Fibroblast of the aortic adventitia (primary cell): Measurements from ENCODE around the gene NKD2. TPM values are rescaled to one million over a fixed set of nuclear protein-coding genes. Genes with fewer than 3 reads are reported as not detected.

Experiments
- DNase-seq: peaks from one replicate; pipeline ENCODE4 v3.0.0-alpha.2; 2010; ENCODE audit warnings: low read depth
- H3K4me3 ChIP-seq: 2 replicates; pipeline ENCODE4 v1.5.1; 2011; ENCODE audit warnings: low read depth, mild to moderate bottlenecking, control low read depth, low read length, moderate library complexity
- CTCF ChIP-seq: IDR thresholded peaks from 2 replicates; pipeline ENCODE4 v1.5.1; 2011; ENCODE audit warnings: mild to moderate bottlenecking, low read length, control low read depth, inconsistent platforms; ENCODE audit not compliant: insufficient read depth
- total RNA-seq: library from RNA; depleted of rRNA; stranded (reverse); fragments of >200 nt; gene quantifications from 2 replicates; pipeline ENCODE4 v1.2.3, GENCODE V29; 2012; ENCODE audit warnings: low replicate concordance

The NKD2 gene
- total RNA-seq, 1 donor, result 0.81 TPM

GRCh38 chr5:1032551-1033027, 24.0 kb downstream of the NKD2 start:
- TF ChIP-seq CTCF, result no peak
- DNase-seq, result no peak
- H3K4me3 ChIP-seq, result no peak overlapping the region

GRCh38 chr5:1033178-1033577, 24.6 kb downstream of the NKD2 start:
- H3K4me3 ChIP-seq, result no peak overlapping the region
- no peak for TF ChIP-seq CTCF
- no peak for DNase-seq

GRCh38 chr5:1033606-1034420, 25.2 kb downstream of the NKD2 start:
- no peak for TF ChIP-seq CTCF
- no peak for DNase-seq
- no peak overlapping the region for H3K4me3 ChIP-seq

GRCh38 chr5:1034421-1034905, 25.9 kb downstream of the NKD2 start:
- no peak for DNase-seq
- H3K4me3 ChIP-seq, result no peak overlapping the region
- no peak for TF ChIP-seq CTCF

GRCh38 chr5:1034986-1035385, 26.4 kb downstream of the NKD2 start:
- no peak for TF ChIP-seq CTCF
- DNase-seq, result no peak
- H3K4me3 ChIP-seq, result no peak overlapping the region

- no peak for TF ChIP-seq CTCF
- no peak overlapping the region for H3K4me3 ChIP-seq
- DNase-seq, result no peak
These were observed 27.1 kb downstream of the NKD2 start for GRCh38 chr5:1035421-1036405.
